ENCODE data around the gene ATF6.
A peak's percentile ranks its signal among the peaks of the same experiment; 100 is the strongest.
"Not testable (repeated sequence)": the region's sequence is repeated elsewhere in the genome, so short reads cannot be mapped to it uniquely, and the experiment has no call there.

Gene ATF6

DNA sequence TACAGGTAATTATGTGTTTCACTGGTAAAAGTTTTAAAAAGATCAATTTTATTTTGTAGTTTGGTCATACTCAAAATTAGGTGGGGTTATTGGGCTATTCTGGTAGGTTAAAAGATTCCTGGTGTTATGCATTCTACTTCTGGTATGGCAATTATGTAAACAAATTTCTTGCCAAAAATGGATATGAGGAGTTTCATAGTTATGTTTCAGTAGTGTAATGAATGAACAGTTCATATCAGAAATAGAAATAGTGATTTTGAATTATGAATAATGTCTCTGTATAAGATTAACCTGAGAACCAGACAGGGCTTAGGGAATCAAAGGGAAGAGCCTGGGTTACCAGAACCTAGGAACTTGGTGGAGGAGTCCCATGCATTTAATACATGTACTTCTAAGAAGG, 15.9 kb downstream of the ATF6 start:
- DNase-seq = no peak

DNA sequence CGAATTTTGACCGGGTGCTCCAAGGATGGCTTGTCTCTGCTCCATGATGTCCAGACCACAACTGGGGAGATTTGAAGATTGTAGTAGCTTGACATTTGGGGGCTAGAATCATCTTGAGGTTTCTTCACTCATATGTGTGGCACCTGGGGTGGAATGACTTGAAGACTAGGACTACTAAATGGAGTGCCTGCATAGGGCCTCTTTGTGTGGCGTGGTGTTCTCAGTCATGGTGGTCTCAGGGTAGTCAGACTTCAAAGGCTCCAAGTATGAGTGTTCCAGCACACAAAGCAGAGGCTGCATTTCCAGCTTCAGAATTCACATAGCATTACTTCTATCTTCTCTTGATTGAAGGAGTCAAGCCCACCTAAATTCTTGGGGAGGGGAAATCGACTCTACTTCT, 16.8 kb downstream of the ATF6 start:
- DNase-seq = no peak

DNA sequence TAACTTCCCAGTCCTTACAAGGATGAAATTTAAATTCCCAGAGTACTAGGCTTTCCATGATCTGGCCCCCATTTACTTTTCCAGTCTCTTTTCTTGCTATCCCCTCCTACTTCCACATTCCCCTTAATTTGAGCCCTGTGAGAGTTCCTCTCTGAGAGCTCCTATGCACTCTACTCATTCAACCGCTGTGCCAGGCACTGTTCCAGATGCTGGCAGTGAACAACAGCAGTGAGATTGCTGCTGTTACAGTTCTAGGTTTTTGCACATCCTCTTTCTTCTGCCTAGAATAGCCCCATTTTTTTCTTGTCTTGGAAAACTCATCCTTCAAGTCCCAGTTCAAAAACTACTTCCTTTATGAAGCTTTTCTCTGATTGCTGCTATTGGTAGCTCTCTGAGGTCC, 18.8 kb downstream of the ATF6 start:
- peak; percentile 37 for DNase-seq

DNA sequence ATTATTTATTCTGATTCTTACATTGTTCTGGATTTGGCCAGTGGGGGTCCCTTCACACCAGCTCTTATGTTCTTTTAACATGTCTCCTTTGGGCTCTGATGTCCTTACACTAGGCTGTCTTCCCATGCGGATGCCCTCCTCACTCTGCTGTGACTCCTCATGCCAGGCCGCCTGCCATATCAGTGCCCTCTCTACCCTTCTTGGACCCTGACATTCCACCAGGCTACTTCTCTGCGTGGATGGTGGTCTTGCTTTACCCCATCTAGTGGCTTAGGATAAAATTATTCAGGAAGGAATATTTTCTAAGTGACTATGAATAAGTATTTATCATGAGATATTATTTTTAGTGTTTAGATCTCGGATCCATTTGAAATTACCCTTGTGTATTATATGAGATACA, 21.2 kb downstream of the ATF6 start:
- peak in 1 of 2 experiments; percentile 14 for DNase-seq

DNA sequence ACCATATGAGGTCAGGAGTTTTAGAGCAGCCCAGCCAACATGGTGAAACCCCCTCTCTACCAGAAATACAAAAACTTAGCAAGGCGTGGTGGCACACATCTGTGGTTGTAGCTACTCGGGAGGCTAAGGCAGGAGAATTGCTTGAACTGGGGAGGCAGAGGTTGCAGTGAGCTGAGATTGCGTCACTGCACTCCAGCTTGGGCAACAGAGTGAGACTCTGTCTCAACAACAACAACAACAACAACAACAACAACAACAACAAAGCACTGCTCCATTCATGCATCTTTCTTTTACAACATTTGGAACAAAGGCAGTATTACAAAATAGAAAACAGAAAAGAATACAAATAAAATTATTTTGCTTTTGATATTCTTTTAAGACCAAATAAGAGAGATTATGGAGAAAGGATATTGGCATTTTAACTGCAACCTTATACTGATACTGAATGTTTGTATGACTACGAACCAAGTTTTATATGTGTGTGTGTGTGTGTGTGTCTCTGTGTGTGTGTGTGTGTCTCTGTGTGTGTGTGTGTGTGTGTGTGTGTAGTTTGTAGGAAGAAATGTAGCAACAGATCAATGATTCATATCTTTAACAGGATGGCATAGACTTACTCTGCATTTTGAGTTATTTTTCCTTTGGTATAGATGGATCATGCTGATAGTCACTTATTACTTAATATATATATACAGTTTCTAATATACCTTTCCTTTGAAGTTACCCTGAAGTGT, 24.6 kb downstream of the ATF6 start:
- no peak for DNase-seq

DNA sequence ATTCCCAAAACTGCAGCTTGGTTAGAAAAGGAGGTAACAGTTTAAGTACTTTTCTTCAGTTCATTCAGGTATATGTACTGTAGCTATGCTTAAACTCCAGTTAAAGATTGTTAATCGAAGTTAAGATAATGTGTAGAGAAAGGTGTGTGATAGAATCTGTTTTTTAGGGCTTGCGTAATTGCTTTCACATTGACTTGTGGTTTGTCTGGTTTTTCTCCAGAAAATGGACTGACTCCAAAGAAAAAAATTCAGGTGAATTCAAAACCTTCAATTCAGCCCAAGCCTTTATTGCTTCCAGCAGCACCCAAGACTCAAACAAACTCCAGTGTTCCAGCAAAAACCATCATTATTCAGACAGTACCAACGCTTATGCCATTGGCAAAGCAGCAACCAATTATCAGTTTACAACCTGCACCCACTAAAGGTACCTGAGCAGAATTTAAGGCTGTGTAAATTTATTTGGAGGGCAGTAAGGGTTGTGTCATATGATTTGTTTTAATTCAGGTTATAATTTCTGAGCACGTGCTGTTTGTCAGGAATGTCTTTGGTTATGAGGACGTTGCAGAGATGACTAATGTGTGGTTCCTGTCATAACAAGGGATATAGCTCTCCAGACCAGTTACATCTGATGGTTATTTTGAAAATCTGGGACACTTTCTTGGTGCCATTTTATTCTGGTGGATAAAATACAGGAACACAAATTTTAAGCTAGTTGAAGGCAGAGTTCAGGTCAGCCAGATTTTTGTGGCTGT, 26.0 kb downstream of the ATF6 start:
- DNase-seq = no peak

DNA sequence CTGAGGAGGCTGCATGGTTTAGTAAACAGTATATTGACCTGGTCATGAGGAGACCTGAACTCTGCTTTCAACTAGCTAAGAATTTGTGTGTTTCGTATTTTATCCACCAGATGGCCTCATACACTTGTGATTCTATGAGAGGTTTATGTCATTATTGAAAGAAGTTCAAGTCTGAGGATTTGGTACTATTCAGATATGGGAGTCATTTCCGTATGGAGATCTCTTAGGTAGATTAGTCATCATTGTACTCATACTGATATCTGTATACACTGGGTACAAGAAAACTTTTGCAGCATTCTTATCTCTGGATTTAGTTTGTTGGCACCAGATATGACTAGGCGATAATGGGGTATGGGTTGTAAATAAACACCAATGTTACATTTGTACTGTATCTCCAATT, 26.6 kb downstream of the ATF6 start:
- DNase-seq = peak; percentile 70 to 78

DNA sequence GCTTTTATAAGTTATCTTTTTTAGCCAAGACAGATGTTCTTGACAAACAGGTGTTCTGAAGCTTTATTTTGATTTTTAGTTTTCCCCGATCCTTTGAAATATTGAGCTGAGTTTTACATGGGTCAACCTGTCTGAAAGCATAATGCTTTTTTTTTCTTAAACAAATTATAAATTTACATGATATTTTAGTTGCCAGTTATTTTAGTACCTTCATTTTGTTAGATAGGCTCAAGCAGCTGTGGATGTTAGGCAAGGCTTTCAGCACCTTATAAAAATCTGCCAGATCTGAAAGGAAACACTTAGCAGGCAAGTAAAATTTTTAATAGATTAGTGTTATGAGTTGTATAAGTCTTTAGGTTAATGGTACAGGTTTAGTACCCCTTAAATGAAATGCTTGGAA, 33.7 kb downstream of the ATF6 start:
- no peak for DNase-seq

DNA sequence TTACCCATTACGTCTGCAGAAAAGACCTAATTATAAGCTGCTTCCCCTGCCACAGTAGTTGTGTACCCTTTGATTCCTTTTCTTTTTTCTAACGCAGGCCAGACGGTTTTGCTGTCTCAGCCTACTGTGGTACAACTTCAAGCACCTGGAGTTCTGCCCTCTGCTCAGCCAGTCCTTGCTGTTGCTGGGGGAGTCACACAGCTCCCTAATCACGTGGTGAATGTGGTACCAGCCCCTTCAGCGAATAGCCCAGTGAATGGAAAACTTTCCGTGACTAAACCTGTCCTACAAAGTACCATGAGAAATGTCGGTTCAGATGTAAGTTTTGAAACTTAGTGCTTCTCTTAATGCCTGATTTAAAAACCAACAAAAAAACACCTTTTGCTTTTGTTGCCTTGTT, 35.8 kb downstream of the ATF6 start:
- no peak for DNase-seq

DNA sequence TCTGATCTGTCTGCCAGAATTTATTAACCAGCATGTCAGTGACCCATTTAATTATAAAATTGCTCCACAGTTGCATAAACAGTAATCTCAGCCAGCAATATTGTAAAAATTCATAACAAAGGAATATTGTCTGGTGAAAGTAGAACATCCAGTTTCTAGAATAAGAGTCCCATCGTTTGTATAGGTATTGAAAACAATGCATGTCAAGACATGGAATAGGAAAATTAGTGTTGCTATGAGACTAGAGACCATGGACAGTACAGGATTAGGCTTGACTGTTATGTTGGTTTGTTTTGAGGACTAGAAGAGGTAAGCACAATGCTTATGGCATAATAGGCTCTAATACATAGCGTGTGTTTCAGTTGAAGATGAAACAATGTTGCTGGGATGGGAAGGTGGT, 37.1 kb downstream of the ATF6 start:
- no peak for DNase-seq

DNA sequence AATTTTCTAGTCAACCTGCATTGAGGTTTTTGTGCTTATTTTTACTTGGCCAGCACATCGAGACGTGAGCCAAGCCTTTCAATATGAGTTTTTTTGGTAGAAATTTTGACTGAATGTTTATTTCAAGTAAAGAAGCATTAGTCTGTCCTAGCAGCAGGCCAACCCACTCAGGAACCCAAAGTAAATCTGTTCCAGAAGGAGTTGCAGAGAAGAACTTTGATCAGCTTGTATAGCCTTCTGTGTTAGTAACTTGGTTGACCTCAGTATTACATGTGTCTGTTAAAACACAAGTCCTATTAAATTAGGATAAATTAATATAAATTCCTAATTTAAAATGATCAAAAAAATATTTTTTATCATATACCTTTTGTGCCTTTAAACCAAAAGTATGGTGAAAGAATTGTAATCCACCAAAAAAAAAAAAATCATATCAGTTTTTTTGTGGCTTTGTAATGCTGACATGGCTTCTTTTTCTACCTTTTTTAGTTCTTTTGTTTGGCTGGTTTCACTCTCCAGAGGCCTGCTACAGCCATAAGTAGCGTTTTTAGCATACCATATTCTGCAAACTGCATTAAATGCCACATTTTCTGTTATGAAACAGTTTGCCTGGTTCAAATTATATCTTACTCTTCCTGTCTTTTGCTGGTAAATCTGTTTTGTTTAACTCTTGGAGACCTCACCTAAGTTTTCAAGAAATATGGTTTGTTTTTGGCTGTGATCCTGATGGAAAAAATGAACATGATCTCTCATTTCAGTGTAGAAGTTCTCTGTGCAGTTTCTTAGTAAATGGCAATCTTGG, 39.5 kb downstream of the ATF6 start:
- DNase-seq = no peak

DNA sequence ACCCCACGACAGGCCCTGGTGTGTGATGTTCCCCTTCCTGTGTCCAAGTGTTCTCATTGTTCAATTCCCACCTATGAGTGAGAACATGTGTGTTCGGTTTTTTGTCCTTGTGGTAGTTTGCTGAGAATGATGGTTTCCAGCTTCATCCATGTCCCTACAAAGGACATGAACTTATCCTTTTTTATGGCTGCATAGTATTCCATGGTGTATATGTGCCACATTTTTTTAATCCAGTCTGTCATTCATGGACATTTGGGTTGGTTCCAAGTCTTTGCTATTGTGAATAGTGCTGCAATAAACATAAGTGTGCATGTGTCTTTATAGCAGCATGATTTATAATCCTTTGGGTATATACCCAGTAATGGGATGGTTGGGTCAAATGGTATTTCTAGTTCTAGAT, 43.1 kb downstream of the ATF6 start:
- not testable (repeated sequence) for DNase-seq

DNA sequence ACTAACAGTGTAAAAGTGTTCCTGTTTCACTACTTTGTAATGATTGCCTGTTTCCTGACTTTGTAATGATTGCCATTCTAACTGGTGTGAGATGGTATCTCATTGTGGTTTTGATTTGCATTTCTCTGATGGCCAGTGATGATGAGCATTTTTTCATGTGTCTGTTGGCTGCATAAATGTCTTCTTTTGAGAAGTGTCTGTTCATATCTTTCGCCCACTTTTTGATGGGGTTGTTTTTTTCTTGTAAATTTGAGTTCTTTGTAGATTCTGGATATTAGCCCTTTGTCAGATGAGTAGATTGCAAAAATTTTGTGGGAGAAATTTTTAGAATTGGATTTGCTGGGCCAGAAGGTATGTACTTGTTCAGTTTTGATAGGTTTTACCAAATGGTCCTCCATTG, 43.5 kb downstream of the ATF6 start:
- not testable (repeated sequence) for DNase-seq

DNA sequence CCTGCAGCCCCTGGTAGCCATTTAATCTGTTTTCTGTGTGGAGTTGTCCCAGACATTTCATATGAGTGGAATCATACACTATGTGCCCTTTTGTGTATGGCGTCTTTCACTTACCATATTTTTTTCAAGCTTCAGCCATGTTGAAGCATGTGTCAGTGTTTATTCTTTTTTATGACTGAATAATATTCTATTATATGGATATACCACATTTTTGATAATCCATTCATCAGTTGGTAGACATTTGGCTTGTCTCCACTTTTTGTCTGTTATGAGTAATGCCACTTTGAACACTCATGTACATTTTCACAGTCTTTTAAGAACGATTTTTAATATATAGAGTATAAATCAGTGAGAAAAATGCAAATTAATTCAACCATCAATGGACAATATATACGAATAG, 44.7 kb downstream of the ATF6 start:
- no peak for DNase-seq

DNA sequence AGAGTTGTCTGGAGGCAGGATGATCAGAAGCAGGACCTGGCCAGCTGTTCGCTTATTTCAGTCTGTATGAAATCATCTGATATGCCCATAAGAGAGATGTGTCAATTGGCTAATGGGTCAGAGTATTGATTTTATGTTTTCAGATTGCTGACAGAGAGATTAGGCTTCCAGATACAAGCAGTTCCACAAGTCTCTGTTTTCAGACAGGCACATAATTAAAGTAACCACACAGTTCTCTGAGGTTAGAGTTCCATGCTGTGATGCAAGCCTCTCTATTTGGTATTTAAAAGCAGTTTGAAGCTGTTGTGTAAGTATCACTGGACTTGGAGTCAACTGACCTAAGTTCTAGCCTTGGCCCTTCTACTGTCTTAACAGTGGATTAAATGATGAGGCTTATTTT, 50.1 kb downstream of the ATF6 start:
- no peak for DNase-seq

DNA sequence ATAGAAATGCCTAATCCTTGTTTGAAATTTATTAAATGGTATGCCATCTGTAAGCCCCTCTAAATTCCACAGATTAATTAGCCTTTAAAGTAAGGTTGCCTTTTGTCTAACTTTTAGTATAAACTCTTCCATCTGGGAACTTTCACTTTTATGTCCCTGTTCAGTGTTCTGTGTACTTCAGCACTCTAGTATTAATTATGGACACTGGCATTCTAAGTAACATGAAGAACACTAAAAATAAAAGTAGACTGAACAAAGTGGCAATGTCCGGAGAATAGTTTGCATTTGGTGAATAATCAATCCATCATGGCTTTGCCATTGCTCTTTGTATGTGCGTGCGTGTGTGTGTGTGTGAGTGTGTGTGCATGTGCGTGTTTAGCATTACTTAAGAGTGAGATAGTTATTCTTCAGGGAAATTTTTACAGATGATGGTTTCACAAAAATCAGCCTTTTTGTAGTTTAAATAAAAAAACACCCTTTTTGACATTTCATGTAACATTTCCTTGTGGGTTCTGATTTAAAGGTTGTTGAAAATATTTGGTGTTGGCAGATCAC, 51.1 kb downstream of the ATF6 start:
- DNase-seq = no peak

DNA sequence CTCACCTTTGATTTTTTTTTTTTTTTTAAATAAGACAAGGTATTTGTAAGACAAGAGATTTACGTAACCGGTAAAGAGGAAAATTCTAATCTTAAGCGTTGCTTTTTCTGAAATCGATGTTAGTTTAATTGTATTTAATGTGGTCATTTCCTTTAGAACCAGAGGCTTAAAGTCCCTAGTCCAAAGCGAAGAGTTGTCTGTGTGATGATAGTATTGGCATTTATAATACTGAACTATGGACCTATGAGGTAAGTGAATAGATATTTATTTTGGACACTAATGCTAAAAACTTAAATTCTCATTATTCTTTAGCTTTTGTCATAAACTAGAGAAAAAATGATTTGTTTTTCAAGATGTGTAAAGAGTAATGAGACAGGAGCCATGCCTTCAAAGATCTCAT, 54.8 kb downstream of the ATF6 start:
- no peak for DNase-seq

DNA sequence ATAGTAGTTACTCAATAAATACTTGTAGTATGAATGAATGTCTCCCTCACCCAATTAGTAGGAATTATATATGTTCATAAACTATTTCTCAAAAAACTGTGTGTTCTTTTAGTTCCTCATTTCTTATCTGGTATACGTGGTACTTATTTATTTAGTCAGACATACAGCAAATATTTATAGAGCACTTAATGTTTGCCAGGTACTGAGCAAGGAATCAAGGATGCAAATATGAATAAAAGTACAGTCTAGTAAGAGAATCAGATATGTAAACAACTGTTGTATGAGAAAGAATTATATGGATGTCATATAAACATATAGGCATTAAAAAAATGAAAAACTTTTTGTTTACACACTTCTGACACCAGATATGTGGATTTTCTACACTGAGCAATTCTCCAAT, 58.5 kb downstream of the ATF6 start:
- no peak for DNase-seq

DNA sequence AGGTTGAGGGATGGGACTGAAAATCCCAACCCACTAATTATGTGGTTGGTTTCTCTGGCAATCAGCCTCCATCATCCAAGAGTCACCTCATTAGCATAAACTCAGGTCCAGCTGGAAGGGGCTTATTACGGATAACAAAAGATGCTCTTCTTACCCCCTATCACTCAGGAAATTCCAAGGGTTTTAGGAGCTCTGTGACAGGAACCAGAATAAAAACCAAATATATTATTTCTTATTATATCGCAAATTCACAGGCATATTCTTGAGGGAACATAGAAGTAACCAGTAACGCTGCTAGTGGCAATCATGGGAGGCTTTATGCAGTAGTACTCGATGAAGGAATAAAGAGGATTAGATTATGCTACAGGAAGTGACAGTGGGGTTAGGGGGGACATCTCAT, 59.7 kb downstream of the ATF6 start:
- DNase-seq = no peak

DNA sequence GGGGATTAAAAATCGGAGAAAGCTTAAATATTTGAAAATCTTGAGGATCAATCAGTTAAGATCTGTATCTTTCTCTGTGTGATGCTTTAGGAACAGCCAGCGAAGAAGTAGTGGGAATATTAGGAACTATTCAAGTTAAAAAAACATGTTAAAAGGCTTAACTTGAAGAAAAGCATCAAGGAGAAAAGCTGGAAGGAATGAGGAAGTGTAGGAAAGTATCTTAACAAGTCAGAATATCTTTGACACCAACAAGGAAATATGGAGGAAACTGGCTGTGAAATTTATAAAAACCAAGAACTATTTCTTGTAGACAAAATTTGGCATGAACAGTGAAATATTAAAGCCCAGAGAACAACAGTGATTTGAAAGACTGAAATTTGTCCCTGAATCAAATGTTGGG, 60.4 kb downstream of the ATF6 start:
- DNase-seq = no peak

DNA sequence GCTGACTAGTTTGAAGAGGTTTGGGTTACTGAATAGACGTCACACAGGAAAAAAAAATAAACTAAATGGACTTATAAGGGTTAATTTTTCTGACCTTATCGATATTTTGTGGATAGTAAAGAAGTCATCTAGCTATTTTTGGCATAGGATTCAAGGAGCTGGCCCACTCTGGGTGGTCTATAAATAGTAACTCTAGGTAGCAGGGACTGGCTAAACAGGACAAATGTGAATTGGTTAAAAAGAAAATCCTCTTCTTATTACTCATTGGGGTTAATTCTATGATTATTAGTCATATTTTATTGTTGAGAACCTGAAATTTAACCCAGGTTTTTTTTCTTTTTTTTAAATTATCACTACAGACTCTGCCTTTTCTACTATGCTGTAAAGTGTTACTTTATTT, 61.7 kb downstream of the ATF6 start:
- DNase-seq = no peak

DNA sequence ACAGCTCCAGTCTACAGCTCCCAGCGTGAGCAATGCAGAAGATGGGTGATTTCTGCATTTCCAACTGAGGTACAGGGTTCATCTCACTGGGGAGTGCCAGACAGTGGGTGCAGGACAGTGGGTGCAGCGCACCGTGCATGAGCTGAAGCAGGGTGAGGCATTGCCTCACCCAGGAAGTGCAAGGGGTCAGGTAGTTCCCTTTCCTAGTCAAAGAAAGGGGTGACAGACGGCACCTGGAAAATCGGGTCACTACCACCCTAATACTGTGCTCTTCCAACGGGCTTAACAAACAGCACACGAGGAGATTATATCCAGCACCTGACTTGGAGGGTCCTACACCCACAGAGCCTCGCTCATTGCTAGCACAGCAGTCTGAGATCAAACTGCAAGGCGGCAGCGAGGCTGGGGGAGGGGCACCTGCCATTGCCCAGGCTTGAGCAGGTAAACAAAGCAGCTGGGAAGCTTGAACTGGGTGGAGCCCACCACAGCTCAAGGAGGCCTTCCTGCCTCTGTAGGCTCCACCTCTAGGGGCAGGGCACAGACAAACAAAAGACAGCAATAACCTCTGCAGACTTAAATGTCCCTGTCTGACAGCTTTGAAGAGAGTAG, 66.3 kb downstream of the ATF6 start:
- not testable (repeated sequence) for DNase-seq

DNA sequence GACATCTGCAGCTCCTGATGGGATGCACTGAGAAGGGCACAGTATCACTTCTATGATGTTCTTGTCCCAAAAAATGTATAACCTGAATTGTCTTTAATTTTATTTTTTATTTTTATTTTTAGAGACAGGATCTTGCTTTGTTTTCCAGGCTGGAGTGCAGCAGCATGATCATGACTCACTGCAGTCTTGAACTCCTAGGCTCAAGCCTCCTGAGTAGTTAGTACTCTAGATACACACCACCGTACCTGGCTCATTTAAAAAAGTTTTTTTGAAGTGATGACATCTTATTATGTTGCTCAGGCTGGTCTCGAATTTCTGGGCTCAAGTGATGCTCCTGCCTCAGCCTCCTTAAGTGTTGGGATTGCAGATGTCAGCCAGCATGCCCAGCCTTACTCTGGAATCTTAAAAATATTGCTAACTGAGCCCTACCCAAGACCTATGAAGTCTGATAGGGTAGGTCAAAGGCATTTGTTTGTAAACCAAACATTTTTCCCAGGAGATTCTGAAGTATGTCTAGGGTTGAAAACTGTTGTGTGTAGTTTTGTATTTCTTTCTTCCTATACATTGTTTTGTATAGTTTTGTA, 68.9 kb downstream of the ATF6 start:
- no peak for DNase-seq
